Pancreas (tissue), 10 donors: ENCODE results near the gene DHX36. TPM values are rescaled to one million over a fixed set of nuclear protein-coding genes. Genes with fewer than 3 reads are reported as not detected.

ENCODE experiments used
- ATAC-seq, 4 donors: fragments of 200-7000 bp; cut with Tn5 transposase; one replicate each; pipeline versions ENCODE4 v1.8.0 to v1.9.1; 2020; ENCODE audit warnings: mild to moderate bottlenecking in 4 of 4, moderate library complexity in 4 of 4
- DNase-seq, 6 donors: peaks; one replicate each; pipeline ENCODE4 v3.0.0-alpha.2; 2020
- FAIRE-seq: peaks from 2 replicates; lab custom pipeline; 2012; peaks lifted over from hg19 to GRCh38; lab: Jason Lieb, UNC
- H3K27ac ChIP-seq, 4 donors: fragments of 200-600 bp; sonication (generic); 1 replicate in 3 of 4; 2 replicates in 1 of 4; pipeline versions ENCODE4 v1.5.0 to v1.8.0; 2020
- H3K27me3 ChIP-seq, 4 donors: fragments of 200-600 bp; one replicate each; pipeline ENCODE4 v1.8.0; 2021
- H3K36me3 ChIP-seq, 3 donors: fragments of 200-600 bp; sonication (generic) in 1 of 3; one replicate each; pipeline versions ENCODE4 v1.5.0 to v1.8.0; 2020 to 2021
- H3K4me1 ChIP-seq, 3 donors: fragments of 200-600 bp; one replicate each; pipeline ENCODE4 v1.8.0; 2021
- H3K4me3 ChIP-seq, 4 donors: fragments of 200-600 bp; sonication (generic) in 2 of 4; one replicate each; pipeline versions ENCODE4 v1.5.0 to v1.8.0; 2020 to 2021
- H3K9me3 ChIP-seq, 4 donors: fragments of 200-600 bp; one replicate each; pipeline ENCODE4 v1.8.0; 2021
- WGBS, 2 donors: extraction: QIAGEN DNeasy Blood & Tissue Kit; methylation state at CpG; one replicate each; pipeline ENCODE4 v1.1.7; 2013; 5-methylcytosine and 5-hydroxymethylcytosine counted together
- intact Hi-C, 3 donors: fragments of 100-400 bp; cut with DNase I; formaldehyde crosslinking; loops; one replicate each; pipeline versions ENCODE4 v1.11.1 to v1.14.2; 2022
- polyA plus RNA-seq, 2 donors: library from polyadenylated mRNA; stranded (reverse); fragments of 200-250 nt; gene quantifications; one replicate each; pipeline ENCODE4 v1.2.3, GENCODE V29; 2013
- total RNA-seq, 6 donors: library from RNA; stranded (reverse); fragmentation: NEBNext Ultra II Directional in 4 of 6; extraction: Animal tissue kit (Norgen Biotek cat#: 25700) in 4 of 6; gene quantifications; one replicate each; pipeline versions ENCODE4 v1.2.1 to v1.2.4, GENCODE V29; 2021 to 2023
- TF ChIP-seq, protein P1 (sequence below), 4 donors: fragments of 200-600 bp; sonication (generic) in 3 of 4; IDR thresholded peaks; one replicate each; pipeline versions ENCODE4 v1.5.0 to v1.8.0; 2021; ENCODE audit warnings: antibody characterized with exemption in 4 of 4
- donor health status: healthy with polysubstance abuse.
- donor health status: DM: no; HTN: no; CAD: no; lungs with moderate emphysema.
- donor health status: DM: no; HTN: no; CAD: no.
- donor health status: control.
- donor health status: control.
- donor health status: Bipolar disorder and iron deficiency.
- donor health status: DM: yes; HTN: yes; CAD: no.
- donor health status: DM: no; HTN: no; CAD: no.
- donor health status: DM: no; HTN: no; CAD: no.
- donor health status: DM: yes; HTN: yes; CAD: no.

Gene DHX36
- total and polyA plus RNA-seq, 8 donors: 15.8 to 33.9 (median 24.7) TPM

DNA sequence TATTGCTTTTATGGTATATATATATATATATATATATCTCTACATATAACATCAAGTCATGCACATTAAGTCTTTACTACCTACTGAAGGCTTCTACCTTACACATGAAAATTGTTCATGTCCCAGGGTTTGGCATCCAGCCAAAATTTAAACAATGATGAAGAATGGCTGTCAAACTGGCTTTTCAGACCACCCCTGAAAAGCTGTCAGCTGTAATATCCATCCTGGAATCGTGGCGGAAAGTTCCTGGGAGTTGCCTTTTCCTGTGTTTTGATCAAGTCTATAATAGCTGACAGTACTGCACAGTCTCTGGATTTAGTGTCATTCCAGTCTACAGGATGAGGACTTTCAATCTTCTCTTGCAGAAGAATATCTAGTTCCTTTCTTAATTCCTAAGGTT, 48.3 kb downstream of the DHX36 start:
- Histone ChIP-seq H3K27ac (no peak overlapping the region), H3K9me3 (no peaks in the 10 kb centered on the region), H3K36me3 (peaks cover 0 to 26% (median 11%) of the 10 kb centered on the region in 3 donors)

GRCh38 chr3:154275292-154275691, 49.0 kb downstream of the DHX36 start:
- FAIRE-seq (no peak), DNase-seq (no peak), ATAC-seq (no peak)
- no peaks in the 10 kb centered on the region for H3K27me3 ChIP-seq
- no peak overlapping the region for H3K27ac ChIP-seq
- 90 to 95% methylated on average over 2 of the region's 2 CpGs for WGBS, 2 donors
- H3K9me3 ChIP-seq: no peaks in the 10 kb centered on the region
- no peak overlapping the region for H3K4me3 ChIP-seq
- H3K4me1 ChIP-seq: no peaks in the 10 kb centered on the region
- H3K36me3 ChIP-seq: peaks cover 0 to 26% (median 5%) of the 10 kb centered on the region in 3 donors
- intact Hi-C loops: no loop called here
- TF ChIP-seq, protein P1, sequence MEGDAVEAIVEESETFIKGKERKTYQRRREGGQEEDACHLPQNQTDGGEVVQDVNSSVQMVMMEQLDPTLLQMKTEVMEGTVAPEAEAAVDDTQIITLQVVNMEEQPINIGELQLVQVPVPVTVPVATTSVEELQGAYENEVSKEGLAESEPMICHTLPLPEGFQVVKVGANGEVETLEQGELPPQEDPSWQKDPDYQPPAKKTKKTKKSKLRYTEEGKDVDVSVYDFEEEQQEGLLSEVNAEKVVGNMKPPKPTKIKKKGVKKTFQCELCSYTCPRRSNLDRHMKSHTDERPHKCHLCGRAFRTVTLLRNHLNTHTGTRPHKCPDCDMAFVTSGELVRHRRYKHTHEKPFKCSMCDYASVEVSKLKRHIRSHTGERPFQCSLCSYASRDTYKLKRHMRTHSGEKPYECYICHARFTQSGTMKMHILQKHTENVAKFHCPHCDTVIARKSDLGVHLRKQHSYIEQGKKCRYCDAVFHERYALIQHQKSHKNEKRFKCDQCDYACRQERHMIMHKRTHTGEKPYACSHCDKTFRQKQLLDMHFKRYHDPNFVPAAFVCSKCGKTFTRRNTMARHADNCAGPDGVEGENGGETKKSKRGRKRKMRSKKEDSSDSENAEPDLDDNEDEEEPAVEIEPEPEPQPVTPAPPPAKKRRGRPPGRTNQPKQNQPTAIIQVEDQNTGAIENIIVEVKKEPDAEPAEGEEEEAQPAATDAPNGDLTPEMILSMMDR (IDR thresholded peaks at IDR 0.05): no peak

More for the DNA sequence above, 48.3 kb downstream of the DHX36 start:
- no peak overlapping the region for H3K4me3 ChIP-seq
- no peaks in the 10 kb centered on the region for H3K4me1 ChIP-seq
- H3K27me3 ChIP-seq: no peaks in the 10 kb centered on the region
- ATAC-seq (no peak), DNase-seq (no peak), FAIRE-seq (no peak)
- WGBS, 2 donors: 80 to 89% methylated on average over 2 of the region's 2 CpGs
- TF ChIP-seq, protein P1 (IDR thresholded peaks at IDR 0.05): no peak
- intact Hi-C loops: no loop called here

DNA sequence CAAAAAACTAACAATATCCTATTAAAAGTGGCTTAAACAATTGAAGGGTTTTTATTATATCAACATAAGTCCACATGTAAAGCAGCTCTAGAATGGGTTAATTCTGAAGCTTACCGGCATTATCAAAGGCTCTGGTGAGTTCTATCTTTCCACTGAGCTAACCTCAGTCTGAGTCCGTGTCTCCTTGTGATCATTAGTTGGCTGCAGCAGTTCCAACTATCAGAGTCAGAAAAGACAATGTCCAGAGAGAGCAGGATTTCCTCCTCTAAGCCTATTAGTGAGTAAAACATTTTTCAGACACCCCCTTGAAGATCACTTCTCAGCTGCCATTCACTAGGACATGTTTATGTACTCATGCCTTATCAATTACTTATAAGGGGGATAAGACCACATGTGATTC, 49.9 kb downstream of the DHX36 start:
- ATAC-seq: no peak
- 25 to 27% methylated on average over 2 of the region's 2 CpGs for WGBS, 2 donors
- H3K27ac ChIP-seq: no peak overlapping the region

GRCh38 chr3:154273381-154273780, 50.9 kb downstream of the DHX36 start:
- ATAC-seq (no peak), DNase-seq (no peak), FAIRE-seq (no peak)
- H3K36me3 ChIP-seq: peaks cover 0 to 21% (median 5%) of the 10 kb centered on the region in 3 donors
- no peaks in the 10 kb centered on the region for H3K9me3 ChIP-seq
- TF ChIP-seq, protein P1 (IDR thresholded peaks at IDR 0.05): no peak
- no peaks in the 10 kb centered on the region for H3K4me1 ChIP-seq
- intact Hi-C loops: no loop called here
- no peaks in the 10 kb centered on the region for H3K27me3 ChIP-seq
- H3K4me3 ChIP-seq: no peak overlapping the region
- no peak overlapping the region for H3K27ac ChIP-seq
- 50 to 51% methylated on average over 2 of the region's 2 CpGs for WGBS, 2 donors

More for the DNA sequence above, 49.9 kb downstream of the DHX36 start:
- Histone ChIP-seq H3K27me3 (no peaks in the 10 kb centered on the region), H3K4me1 (no peaks in the 10 kb centered on the region), H3K36me3 (peaks cover 0 to 26% (median 5%) of the 10 kb centered on the region in 3 donors), H3K4me3 (no peak overlapping the region), H3K9me3 (no peaks in the 10 kb centered on the region)
- no peak for FAIRE-seq
- TF ChIP-seq, protein P1 (IDR thresholded peaks at IDR 0.05): no peak
- intact Hi-C loops: no loop called here
- no peak for DNase-seq

DNA sequence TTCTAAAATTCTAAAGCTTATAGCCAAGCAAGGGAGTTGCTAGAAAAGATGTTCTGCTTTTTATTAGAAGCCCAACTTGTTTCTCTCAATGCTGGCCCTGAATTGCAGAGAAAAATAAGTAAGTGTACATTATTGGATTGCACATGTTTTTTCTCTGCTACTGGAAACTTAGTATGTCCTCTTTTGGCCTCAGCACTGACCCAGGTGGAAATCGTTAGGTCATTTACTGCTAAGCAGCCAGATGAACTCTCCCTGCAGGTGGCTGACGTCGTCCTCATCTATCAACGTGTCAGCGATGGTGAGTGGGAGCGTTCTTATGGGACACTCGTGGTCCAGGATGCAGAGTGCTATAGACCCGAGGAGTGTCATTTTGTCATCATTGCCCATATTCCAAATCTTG, 69.8 kb downstream of the DHX36 start:
- FAIRE-seq: no peak
- peaks cover 0 to 15% (median 13%) of the 10 kb centered on the region in 3 donors for H3K36me3 ChIP-seq
- no peaks in the 10 kb centered on the region for H3K4me1 ChIP-seq
- H3K9me3 ChIP-seq: no peaks in the 10 kb centered on the region
- H3K27me3 ChIP-seq: no peaks in the 10 kb centered on the region
- 76 to 81% methylated on average over 8 of the region's 8 CpGs for WGBS, 2 donors
- TF ChIP-seq, protein P1 (IDR thresholded peaks at IDR 0.05): no peak
- intact Hi-C loops: loop anchor here in 2 of 3 donors (5.0 kb wide), 1 partner anchor 157 kb away; no protein-coding TSS in a partner anchor
- DNase-seq: no peak
- no peak overlapping the region for H3K4me3 ChIP-seq
- no peak overlapping the region for H3K27ac ChIP-seq
- ATAC-seq: no peak
